SJSA1 (cell line): ENCODE measurements around the gene TEX13D. TPM values are rescaled to one million over a fixed set of nuclear protein-coding genes. Genes with fewer than 3 reads are reported as not detected.
"Not testable (repeated sequence)": the region's sequence is repeated elsewhere in the genome, so short reads cannot be mapped to it uniquely, and the experiment has no call there.

Source experiments
- DNase-seq, 2 experiments: peaks; one replicate each; pipeline ENCODE4 v3.0.0-alpha.2; 2015 to 2020; ENCODE audit warnings: low spot score in 2 of 2, low read depth in 1 of 2
- H3K27ac ChIP-seq: fragments of 250-450 bp; sonication (Bioruptor Pico); 2 replicates; pipeline ENCODE4 v1.5.1; 2020; ENCODE audit warnings: mild to moderate bottlenecking, moderate library complexity
- H3K27me3 ChIP-seq: fragments of 250-450 bp; sonication (Bioruptor Pico); replicated peaks from 2 replicates; pipeline ENCODE4 v1.5.1; 2020; ENCODE audit warnings: mild to moderate bottlenecking, moderate library complexity
- H3K36me3 ChIP-seq: fragments of 250-450 bp; sonication (Bioruptor Pico); 2 replicates; pipeline ENCODE4 v1.5.1; 2020; ENCODE audit warnings: mild to moderate bottlenecking
- H3K4me1 ChIP-seq: fragments of 250-450 bp; sonication (Bioruptor Pico); replicated peaks from 2 replicates; pipeline ENCODE4 v1.6.1; 2021; ENCODE audit warnings: mild to moderate bottlenecking
- H3K4me3 ChIP-seq: fragments of 250-450 bp; sonication (Bioruptor Pico); 2 replicates; pipeline ENCODE4 v1.5.1; 2020; ENCODE audit warnings: mild to moderate bottlenecking
- H3K9me3 ChIP-seq: fragments of 250-450 bp; sonication (Bioruptor Pico); replicated peaks from 2 replicates; pipeline ENCODE4 v1.5.1; 2020; ENCODE audit warnings: mild to moderate bottlenecking
- total RNA-seq: library from RNA; depleted of rRNA; stranded (reverse); fragments of >200 nt; shearing (Covaris generic); gene quantifications from 2 replicates; pipeline ENCODE4 v1.2.3, GENCODE V29; 2014; rRNA removed

TEX13D gene
- not detected in 2 replicates for total RNA-seq

DNA sequence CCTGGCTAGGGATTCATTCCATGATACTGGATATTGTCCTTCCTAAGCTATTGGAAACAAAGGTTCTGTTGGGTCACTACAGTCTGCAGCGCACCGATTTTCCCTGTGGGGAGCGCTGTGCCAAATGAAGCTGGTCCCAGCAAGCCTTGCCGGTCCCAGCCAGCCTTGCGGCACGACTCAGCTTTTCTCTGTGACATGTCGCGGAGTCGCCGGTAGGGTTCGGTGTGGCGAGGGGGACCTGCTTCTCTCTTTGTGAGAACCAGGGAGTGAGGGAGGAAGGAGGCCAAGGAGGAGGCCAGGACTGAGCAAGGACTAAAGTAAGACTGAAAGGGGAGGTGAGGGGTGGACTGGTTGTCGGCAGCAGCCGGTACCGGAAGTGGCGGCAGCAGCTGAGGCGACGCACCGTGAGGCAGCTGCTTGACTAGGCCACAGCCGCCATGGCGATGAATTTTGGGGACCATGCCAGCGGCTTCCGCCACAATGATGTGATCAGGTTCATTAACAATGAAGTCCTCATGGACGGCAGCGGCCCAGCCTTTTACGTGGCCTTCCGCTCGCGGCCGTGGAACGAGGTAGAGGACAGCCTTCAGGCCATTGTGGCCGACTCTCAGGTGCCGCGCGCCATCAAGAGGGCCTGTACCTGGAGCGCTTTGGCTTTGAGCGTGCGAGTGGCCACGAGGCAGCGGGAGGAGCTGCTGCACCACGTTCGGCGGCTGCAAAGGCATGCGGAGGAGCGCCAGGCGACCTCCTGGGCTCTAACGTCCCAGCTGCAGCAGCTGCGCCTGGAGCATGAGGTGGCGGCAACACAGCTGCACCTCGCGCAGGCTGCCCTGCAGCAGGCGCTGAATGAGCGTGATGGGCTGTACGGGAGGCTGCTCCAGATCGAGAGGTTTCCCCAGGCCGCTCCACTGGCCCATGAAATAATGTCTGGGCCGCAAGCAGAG, at the start of gene TEX13D:
TSS of gene TEX13D (plus strand) at position 180 of the 944 bp plus-strand sequence. CDS start at position 438, 258 bp downstream.
- no peak within 1 kb of the TSS for H3K4me3 ChIP-seq
- H3K9me3 ChIP-seq: no peaks in the 10 kb centered on the region
- H3K36me3 ChIP-seq: no peaks in the 10 kb centered on the region
- H3K27me3 ChIP-seq: no peaks in the 10 kb centered on the region
- no peak within 1 kb of the TSS for H3K27ac ChIP-seq
- H3K4me1 ChIP-seq: no peaks in the 10 kb centered on the region
- no peak for DNase-seq

DNA sequence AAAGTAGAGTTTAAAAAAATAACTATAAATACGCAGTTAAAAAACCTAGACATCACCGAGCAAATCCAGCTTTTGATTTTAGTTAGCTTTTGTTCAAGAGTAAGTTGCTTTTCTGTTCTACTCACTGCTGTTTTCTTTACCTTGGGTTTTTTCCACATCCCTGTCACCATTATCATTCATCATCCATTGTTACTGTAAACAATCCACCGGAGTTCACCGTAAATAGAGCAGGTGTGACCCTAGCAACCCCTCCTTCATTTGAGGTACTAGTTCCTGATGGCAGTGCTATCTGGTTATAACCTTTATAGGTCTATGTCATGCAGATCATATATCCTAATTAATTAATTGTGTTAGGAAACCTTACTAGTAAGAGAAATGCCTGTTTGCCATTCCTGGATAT, 43.0 kb upstream of the TEX13D start:
- no peak for DNase-seq
- H3K36me3 ChIP-seq: no peaks in the 10 kb centered on the region
- H3K27me3 ChIP-seq: no peaks in the 10 kb centered on the region
- no peak overlapping the region for H3K27ac ChIP-seq
- no peaks in the 10 kb centered on the region for H3K4me1 ChIP-seq
- H3K4me3 ChIP-seq: no peak overlapping the region
- H3K9me3 ChIP-seq: no peaks in the 10 kb centered on the region

DNA sequence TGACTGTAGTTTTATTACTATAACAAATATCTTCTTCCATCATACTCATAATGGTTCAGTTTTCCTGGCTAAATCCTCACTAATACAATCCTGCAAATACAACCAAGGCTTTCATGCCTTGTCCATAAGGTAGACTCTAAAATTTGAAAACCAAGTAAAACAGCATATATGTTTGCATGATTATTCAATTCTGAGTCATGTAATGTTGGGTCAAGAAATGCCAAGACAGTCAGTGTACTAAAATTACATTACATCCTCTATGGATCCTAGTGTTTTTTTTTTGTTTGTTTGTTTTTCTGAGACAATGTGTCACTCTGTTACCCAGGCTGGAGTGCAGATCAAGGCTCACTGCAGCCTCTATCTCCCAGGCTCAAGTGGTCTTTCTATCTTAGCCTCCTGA, 38.6 kb upstream of the TEX13D start:
- Histone ChIP-seq H3K27ac (no peak overlapping the region), H3K36me3 (no peaks in the 10 kb centered on the region), H3K4me3 (no peak overlapping the region), H3K27me3 (no peaks in the 10 kb centered on the region), H3K4me1 (no peaks in the 10 kb centered on the region), H3K9me3 (no peaks in the 10 kb centered on the region)
- no peak for DNase-seq

DNA sequence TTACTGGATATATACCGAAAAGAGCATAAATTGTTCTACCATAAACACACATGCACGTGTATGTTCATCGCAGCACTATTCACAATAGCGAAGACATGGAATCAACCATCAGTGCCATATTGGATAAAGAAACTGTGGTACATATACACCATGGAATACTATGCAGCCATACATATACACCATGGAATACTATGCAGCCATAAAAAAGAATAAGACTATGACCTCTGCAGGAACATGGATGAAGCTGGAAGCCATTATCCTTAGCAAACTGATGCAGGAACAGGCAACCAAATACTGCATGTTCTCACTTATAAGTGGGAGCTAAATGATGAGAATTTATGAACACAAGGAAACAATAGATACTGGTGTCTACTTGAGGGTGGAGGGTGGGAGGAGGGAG, 33.1 kb upstream of the TEX13D start:
- not testable (repeated sequence) for H3K27ac ChIP-seq, H3K9me3 ChIP-seq, H3K27me3 ChIP-seq, H3K36me3 ChIP-seq, H3K4me1 ChIP-seq, H3K4me3 ChIP-seq, DNase-seq

DNA sequence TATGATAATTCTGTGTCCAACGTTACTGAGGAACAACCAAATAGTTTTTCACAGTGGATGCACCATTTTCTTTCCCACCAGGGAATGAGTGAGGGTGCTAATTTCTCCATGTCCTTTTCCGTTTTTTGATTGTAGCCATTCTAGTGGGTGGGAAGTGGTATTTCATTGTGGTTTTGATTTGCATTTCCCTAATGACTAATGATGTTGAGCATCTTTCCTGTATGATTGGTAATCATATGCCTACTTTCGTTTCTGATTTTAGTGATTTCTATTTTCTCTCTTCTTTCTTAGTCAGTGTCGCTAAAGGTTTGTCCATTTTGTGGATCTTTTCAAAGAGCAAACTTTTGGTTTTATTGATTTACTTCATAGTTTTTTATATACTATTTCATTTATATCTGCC, 32.1 kb upstream of the TEX13D start:
- H3K27ac ChIP-seq: no peak overlapping the region
- no peaks in the 10 kb centered on the region for H3K36me3 ChIP-seq
- no peak overlapping the region for H3K4me3 ChIP-seq
- no peak for DNase-seq
- no peaks in the 10 kb centered on the region for H3K4me1 ChIP-seq
- no peaks in the 10 kb centered on the region for H3K9me3 ChIP-seq
- H3K27me3 ChIP-seq: no peaks in the 10 kb centered on the region

DNA sequence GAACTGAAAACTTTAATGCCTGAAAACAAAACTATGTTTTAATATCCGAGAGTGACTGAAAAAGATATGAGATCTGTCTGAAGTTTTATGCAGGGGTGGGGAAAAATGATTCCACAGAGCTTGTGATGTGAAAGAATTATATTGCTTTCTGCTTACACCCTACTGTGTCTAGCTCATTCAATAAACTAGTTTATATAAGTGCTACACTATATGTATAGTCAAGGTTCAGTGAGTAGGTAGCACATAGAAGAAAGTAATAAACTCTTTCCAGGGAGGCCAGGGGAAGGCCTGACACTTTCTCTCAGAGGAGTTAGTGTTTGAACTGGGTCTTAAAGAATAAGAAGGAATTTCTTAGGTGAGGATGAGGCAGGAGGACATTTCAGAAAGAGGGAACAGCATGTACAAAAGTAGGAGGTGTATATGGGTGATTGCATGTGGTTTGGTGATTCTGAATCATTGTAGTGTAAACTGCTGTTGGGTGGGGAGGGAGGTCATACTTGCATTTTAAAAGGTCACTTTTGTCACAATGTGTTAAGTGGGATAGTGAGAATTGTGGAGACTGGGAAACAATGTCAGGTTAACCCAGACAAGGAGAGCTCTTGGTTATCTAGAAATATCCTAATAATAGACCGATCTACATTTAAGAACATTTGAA, 25.1 kb upstream of the TEX13D start:
- H3K36me3 ChIP-seq: no peaks in the 10 kb centered on the region
- H3K27me3 ChIP-seq: no peaks in the 10 kb centered on the region
- H3K4me3 ChIP-seq: no peak overlapping the region
- no peak overlapping the region for H3K27ac ChIP-seq
- H3K4me1 ChIP-seq: no peaks in the 10 kb centered on the region
- no peak for DNase-seq
- H3K9me3 ChIP-seq: no peaks in the 10 kb centered on the region

DNA sequence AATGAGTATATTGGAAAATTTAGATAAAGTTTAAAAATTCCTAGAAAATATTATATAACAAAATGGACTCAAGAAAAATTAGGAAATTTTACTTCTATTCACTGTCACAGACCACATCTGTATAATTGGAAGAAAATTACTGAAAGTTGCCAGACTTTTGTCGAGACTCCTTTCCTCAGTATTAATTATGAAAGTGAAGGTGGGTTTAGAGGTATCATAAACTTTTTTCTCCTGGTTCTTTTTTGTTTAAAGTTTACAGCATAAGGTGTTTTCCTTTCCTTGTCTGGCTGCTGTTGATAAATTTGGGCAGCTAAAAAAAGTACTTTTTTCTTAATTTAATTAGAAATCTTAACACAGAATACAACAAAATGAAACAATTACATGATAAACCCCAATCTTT, 6.7 kb upstream of the TEX13D start:
- Histone ChIP-seq H3K27me3 (no peaks in the 10 kb centered on the region), H3K4me3 (no peak overlapping the region), H3K36me3 (no peaks in the 10 kb centered on the region), H3K9me3 (no peaks in the 10 kb centered on the region), H3K27ac (no peak overlapping the region), H3K4me1 (no peaks in the 10 kb centered on the region)
- no peak for DNase-seq

DNA sequence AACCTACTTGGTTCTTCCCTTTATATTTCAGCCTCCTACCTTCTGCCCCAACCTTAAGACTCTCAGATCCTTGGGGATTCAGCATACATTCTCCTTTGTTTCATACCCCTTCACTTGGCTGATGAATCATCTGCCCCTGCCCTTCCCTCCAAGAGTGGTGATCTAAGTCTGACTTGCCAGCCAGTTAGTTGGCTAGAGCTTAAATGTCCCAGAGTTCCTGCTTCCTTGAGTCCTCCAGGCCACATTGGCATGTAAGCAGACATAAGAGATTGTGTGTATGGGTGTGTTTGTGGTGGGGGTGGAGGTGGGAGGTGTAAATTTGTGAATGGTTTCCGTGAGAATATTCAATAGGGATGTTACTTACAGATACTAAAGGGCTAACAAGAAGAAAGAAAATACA, 3.7 kb upstream of the TEX13D start:
- Histone ChIP-seq H3K27me3 (no peaks in the 10 kb centered on the region), H3K4me1 (no peaks in the 10 kb centered on the region), H3K9me3 (no peaks in the 10 kb centered on the region), H3K4me3 (no peak overlapping the region), H3K27ac (no peak overlapping the region), H3K36me3 (no peaks in the 10 kb centered on the region)
- no peak for DNase-seq

DNA sequence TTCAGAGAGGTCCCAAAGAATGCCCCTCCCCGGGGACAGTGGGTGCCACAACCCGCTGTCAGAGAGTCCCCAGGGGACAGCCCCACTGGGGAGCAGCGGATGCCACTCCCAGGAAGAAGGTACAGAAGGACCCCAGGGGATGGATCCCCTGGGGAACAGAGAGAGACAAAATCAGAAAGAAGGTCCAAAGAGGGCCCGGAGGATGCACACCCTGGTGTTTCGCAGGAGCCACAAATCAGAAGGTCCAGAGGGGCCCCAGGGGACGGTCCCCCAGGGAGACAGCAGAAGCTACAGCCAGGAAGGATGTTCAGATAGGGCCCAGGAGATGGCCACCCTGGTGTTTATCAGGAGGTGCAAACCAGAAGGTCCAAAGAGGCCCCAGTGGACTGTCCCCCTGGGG, 1.4 kb downstream of the TEX13D start:
- Histone ChIP-seq H3K9me3 (no peaks in the 10 kb centered on the region), H3K4me3 (no peak overlapping the region), H3K27ac (no peak overlapping the region), H3K36me3 (no peaks in the 10 kb centered on the region), H3K27me3 (no peaks in the 10 kb centered on the region), H3K4me1 (no peaks in the 10 kb centered on the region)
- no peak for DNase-seq

DNA sequence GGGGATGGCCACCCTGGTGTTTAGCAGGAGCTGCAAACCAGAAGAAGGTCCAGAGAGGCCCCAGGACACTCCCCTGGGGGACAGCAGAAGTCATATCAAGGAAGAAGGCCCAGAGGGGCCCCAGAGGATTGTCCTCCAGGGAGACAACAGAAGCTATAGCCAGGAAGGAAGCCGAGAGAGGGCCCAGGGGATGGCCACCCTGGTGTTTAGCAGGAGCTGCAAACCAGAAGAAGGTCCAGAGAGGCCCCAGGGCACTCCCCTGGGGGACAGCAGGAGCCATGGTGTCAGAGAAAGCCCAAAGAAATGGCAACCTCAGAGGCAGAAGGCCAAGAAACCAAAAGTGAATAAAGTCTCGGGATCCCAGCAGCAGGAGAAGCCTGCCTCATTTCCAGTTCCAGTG, 2.1 kb downstream of the TEX13D start:
- not testable (repeated sequence) for H3K36me3 ChIP-seq, H3K4me3 ChIP-seq, H3K9me3 ChIP-seq, H3K4me1 ChIP-seq, H3K27ac ChIP-seq, DNase-seq, H3K27me3 ChIP-seq

DNA sequence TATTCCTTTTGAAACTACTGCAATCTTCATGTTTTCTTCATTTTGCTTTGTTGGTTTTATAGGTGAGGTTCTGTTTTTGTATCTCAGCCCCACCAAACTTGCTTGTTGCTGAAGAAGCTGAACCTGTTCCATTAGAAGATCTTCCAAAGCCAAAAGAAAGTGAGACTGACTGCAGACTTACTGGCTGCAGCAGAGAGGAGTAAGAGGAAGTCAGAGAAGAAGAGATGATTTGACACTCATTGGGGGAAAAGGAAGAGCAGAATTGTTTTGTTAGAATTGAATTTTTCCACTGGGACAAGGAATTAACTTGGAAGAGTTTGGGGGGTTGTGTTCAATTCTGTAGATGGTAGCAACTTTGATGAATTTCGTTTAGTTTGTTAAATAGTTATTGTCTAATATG, 3.1 kb downstream of the TEX13D start:
- H3K4me3 ChIP-seq: no peak overlapping the region
- H3K27me3 ChIP-seq: no peaks in the 10 kb centered on the region
- no peaks in the 10 kb centered on the region for H3K4me1 ChIP-seq
- no peaks in the 10 kb centered on the region for H3K36me3 ChIP-seq
- DNase-seq: no peak
- H3K9me3 ChIP-seq: no peaks in the 10 kb centered on the region
- H3K27ac ChIP-seq: no peak overlapping the region

DNA sequence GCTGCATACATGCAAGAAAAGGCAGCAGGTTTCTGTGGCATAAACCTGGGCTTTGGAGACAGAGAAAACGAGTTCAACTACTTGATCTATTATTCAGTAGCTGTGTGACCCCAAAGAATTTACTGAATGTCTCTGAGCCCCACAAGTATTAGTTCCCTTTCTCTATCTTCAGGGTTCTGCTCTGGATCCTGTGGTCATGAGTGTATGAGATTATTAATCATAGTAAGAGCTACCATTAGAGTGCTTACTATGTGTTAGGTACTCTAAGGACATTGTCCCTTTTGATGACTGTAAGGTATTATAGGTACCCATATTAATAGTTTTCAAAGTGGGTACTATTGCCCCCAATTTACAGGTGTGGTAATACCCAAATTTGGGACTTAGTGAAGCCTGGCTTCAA, 5.5 kb downstream of the TEX13D start:
- no peak overlapping the region for H3K27ac ChIP-seq
- H3K27me3 ChIP-seq: no peaks in the 10 kb centered on the region
- H3K4me1 ChIP-seq: no peaks in the 10 kb centered on the region
- no peaks in the 10 kb centered on the region for H3K9me3 ChIP-seq
- no peak for DNase-seq
- no peak overlapping the region for H3K4me3 ChIP-seq
- H3K36me3 ChIP-seq: no peaks in the 10 kb centered on the region

DNA sequence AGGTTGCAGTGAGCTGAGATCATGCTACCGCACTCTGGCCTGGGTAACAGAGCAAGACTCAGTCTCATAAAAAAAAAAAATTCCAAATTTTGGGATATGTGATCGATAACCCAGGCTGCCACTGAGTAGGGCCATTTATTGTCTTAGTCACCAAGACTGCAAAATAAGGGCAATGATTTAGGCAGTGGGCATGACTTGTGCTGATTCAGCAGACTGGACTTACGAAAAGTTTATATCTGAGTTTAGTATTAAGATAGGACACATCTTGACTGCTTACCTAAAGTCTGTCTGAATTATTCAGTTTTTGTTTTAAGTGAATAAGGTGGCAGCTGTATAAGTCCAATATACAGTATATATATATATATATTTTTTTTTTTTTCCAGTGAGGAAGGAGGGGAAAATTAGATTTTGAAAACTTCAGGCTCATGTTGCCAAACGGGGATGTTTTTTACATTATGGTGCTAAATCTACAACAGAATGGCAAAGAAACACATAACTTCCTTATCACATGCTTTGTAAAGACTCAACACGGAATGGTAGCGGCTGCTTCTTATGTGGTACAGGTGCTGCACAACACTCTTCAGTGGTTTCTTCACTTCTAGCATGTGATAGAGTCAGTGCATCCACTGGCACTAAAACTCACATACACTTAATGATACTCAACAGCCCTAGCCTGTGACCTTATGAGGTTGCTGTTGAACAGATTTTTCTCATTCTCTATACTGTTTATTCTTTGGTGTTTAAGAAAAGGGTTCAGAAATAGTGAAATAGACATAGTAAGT, 6.5 kb downstream of the TEX13D start:
- Histone ChIP-seq H3K4me3 (no peak overlapping the region), H3K9me3 (no peaks in the 10 kb centered on the region), H3K4me1 (no peaks in the 10 kb centered on the region), H3K36me3 (no peaks in the 10 kb centered on the region), H3K27me3 (no peaks in the 10 kb centered on the region), H3K27ac (no peak overlapping the region)
- no peak for DNase-seq
